Panc1 (cell line): ENCODE measurements around the gene MIA3. TPM values are rescaled to one million over a fixed set of nuclear protein-coding genes. Genes with fewer than 3 reads are reported as not detected.

Experiments
- ATAC-seq: fragments of 200-7000 bp; cut with Tn5 transposase; 2 replicates; pipeline ENCODE4 v1.9.1; 2020; ENCODE audit warnings: mild to moderate bottlenecking, moderate library complexity
- BruUV-seq: library from RNA; stranded (reverse); fragments of 400-500 nt; replicated peaks from 2 replicates; lab custom pipeline; 2021; lab: Mats Ljungman, UMichigan
- CTCF ChIA-PET: fragments of 300-600 bp; sonication (Branson Sonifier 250); formaldehyde crosslinking; loops from one replicate; lab custom pipeline; 2022; ENCODE audit warnings: antibody characterized with exemption; lab: Charles Lee
- POLR2A ChIA-PET: fragments of 300-600 bp; sonication (Branson Sonifier 250); formaldehyde crosslinking; loops from one replicate; lab custom pipeline; 2022; ENCODE audit warnings: antibody characterized with exemption; lab: Charles Lee
- DNase-seq: peaks from one replicate; pipeline ENCODE4 v3.0.0-alpha.2; 2010; ENCODE audit warnings: low read depth, low spot score
- H3K27ac ChIP-seq: 2 replicates; pipeline ENCODE4 v1.5.1; 2011; ENCODE audit warnings: mild to moderate bottlenecking, low read length, inconsistent platforms
- H3K27me3 ChIP-seq: fragments of 200-500 bp; sonication (Bioruptor generic); 2 replicates; pipeline ENCODE4 v1.6.0; 2014; ENCODE audit warnings: low read length, inconsistent platforms; ENCODE audit not compliant: control insufficient read depth, insufficient read depth
- H3K36me3 ChIP-seq: fragments of 200-500 bp; sonication (Bioruptor generic); 2 replicates; pipeline ENCODE4 v1.5.1; 2014; ENCODE audit warnings: inconsistent platforms, mild to moderate bottlenecking, low read length, moderate library complexity; ENCODE audit not compliant: control insufficient read depth, insufficient read depth
- H3K4me1 ChIP-seq: 2 replicates; pipeline ENCODE4 v1.5.1; 2011; ENCODE audit warnings: inconsistent platforms, mild to moderate bottlenecking, low read length, moderate library complexity; ENCODE audit not compliant: control insufficient read depth, insufficient read depth
- H3K4me3 ChIP-seq, 2 experiments: 2 replicates each; pipeline ENCODE4 v1.5.1; 2011 to 2012; ENCODE audit warnings: low read depth in 2 of 2, low read length in 2 of 2, mild to moderate bottlenecking in 2 of 2, inconsistent platforms in 1 of 2, moderate library complexity in 1 of 2
- H3K9me3 ChIP-seq: fragments of 200-500 bp; sonication (Bioruptor generic); 2 replicates; pipeline ENCODE4 v1.5.1; 2014; ENCODE audit warnings: low read depth, mild to moderate bottlenecking, inconsistent platforms, low read length, moderate library complexity; ENCODE audit not compliant: control insufficient read depth, insufficient read depth
- POLR2AphosphoS5 ChIP-seq: IDR thresholded peaks from 2 replicates; pipeline ENCODE4 v1.6.1; 2012; ENCODE audit warnings: mild to moderate bottlenecking, low read depth, low read length, moderate library complexity
- SIN3A ChIP-seq: IDR thresholded peaks from 2 replicates; pipeline ENCODE4 v1.6.1; 2012; ENCODE audit warnings: low read depth, mild to moderate bottlenecking, low read length, moderate library complexity, borderline replicate concordance; ENCODE audit not compliant: insufficient read depth
- TCF7L2 ChIP-seq: IDR thresholded peaks from 2 replicates; pipeline ENCODE4 v1.6.1; 2011; ENCODE audit warnings: mild to moderate bottlenecking, low read depth, low read length, inconsistent platforms
- in situ Hi-C: cut with HindIII; loops from 2 replicates; pipeline ENCODE4 v1.10.0; 2016; ENCODE audit warnings: low sequenced_read_pairs, low pct_unique_long_range_greater_than_20kb
- intact Hi-C: fragments of 100-400 bp; cut with micrococcal nuclease; formaldehyde crosslinking; loops from one replicate; pipeline ENCODE4 v1.10.0; 2022; ENCODE audit not compliant: unreplicated experiment
- total RNA-seq: library from RNA; stranded (reverse); gene quantifications from one replicate; pipeline ENCODE4 v1.2.1, GENCODE V29; 2021; ENCODE audit not compliant: unreplicated experiment
- TF ChIP-seq, protein P1 (sequence below): fragments of 450-650 bp; IDR thresholded peaks from 2 replicates; pipeline ENCODE4 v1.5.1; 2017; ENCODE audit warnings: mild to moderate bottlenecking
- TF ChIP-seq, protein P2 (sequence below), 2 experiments: IDR thresholded peaks; 2 replicates each; pipeline ENCODE4 v1.6.1; 2011 to 2012; ENCODE audit warnings: low read depth in 2 of 2, control low read depth in 1 of 2, low read length in 1 of 2, mild to moderate bottlenecking in 1 of 2, moderate library complexity in 1 of 2; ENCODE audit not compliant: insufficient read depth in 1 of 2

Gene MIA3
- total RNA-seq, 1 experiment from 2014 or later, result 53.5 TPM

DNA sequence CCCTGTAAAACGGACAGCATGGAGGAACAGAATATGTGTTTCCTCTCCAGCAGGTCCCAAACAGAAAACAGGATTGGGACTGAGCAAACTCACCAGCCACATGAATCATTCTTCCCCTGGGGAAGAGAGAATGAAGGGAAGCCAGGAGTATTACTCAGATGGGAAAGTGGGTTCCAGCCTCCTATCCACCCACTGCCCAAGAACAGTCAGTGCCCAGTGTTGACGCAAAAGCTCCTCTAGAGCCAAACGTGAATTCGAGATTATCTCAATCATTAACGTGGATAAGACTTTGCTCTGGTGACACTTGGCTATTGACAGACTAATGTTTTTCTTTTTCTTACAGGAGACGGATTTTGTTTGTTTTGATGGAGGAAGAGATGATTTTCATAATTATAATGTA is 9.3 kb downstream of the MIA3 start:
- Histone ChIP-seq H3K4me1 (no peaks in the 10 kb centered on the region), H3K4me3 (no peak overlapping the region), H3K27me3 (no peaks in the 10 kb centered on the region), H3K9me3 (no peaks in the 10 kb centered on the region), H3K27ac (no peak overlapping the region), H3K36me3 (peaks cover 5% of the 10 kb centered on the region; the same call in 1 of the 2 replicates)
- ChIA-PET POLR2A (no interaction called here), CTCF (no interaction called here)
- ATAC-seq, result no peak
- in situ Hi-C loops (no loop called here), intact Hi-C loops (no loop called here)
- no peak for DNase-seq
- BruUV-seq, result no TSS peak
- TF ChIP-seq TCF7L2, result no peak
- TF ChIP-seq, protein P1, sequence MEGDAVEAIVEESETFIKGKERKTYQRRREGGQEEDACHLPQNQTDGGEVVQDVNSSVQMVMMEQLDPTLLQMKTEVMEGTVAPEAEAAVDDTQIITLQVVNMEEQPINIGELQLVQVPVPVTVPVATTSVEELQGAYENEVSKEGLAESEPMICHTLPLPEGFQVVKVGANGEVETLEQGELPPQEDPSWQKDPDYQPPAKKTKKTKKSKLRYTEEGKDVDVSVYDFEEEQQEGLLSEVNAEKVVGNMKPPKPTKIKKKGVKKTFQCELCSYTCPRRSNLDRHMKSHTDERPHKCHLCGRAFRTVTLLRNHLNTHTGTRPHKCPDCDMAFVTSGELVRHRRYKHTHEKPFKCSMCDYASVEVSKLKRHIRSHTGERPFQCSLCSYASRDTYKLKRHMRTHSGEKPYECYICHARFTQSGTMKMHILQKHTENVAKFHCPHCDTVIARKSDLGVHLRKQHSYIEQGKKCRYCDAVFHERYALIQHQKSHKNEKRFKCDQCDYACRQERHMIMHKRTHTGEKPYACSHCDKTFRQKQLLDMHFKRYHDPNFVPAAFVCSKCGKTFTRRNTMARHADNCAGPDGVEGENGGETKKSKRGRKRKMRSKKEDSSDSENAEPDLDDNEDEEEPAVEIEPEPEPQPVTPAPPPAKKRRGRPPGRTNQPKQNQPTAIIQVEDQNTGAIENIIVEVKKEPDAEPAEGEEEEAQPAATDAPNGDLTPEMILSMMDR, result no peak

DNA sequence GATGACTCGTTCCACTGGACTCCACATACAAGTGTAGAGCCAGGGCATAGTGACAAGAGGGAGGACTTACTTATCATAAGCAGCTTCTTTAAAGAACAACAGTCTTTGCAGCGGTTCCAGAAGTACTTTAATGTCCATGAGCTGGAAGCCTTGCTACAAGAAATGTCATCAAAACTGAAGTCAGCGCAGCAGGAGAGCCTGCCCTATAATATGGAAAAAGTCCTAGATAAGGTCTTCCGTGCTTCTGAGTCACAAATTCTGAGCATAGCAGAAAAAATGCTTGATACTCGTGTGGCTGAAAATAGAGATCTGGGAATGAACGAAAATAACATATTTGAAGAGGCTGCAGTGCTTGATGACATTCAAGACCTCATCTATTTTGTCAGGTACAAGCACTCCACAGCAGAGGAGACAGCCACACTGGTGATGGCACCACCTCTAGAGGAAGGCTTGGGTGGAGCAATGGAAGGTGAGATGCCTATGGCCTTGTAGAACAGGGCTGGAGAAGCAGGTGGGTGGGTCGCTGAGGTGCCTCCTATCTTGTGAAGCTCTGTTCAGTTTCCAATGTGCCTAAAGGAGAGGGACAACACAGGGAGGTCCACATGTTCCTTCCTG is 12.1 kb downstream of the MIA3 start:
- in situ Hi-C loops (no loop called here), intact Hi-C loops (no loop called here)
- DNase-seq (no peak), ATAC-seq (no peak)
- ChIA-PET CTCF (no interaction called here), POLR2A (no interaction called here)
- no peaks in the 10 kb centered on the region for H3K9me3 ChIP-seq
- H3K27ac ChIP-seq, result no peak overlapping the region
- no peak overlapping the region for H3K4me3 ChIP-seq
- BruUV-seq, result no TSS peak
- peaks cover 5% of the 10 kb centered on the region; the same call in 1 of the 2 replicates for H3K36me3 ChIP-seq
- TF ChIP-seq, protein P1, result no peak
- TF ChIP-seq TCF7L2, result no peak
- no peak for TF ChIP-seq SIN3A
- TF ChIP-seq, protein P2, sequence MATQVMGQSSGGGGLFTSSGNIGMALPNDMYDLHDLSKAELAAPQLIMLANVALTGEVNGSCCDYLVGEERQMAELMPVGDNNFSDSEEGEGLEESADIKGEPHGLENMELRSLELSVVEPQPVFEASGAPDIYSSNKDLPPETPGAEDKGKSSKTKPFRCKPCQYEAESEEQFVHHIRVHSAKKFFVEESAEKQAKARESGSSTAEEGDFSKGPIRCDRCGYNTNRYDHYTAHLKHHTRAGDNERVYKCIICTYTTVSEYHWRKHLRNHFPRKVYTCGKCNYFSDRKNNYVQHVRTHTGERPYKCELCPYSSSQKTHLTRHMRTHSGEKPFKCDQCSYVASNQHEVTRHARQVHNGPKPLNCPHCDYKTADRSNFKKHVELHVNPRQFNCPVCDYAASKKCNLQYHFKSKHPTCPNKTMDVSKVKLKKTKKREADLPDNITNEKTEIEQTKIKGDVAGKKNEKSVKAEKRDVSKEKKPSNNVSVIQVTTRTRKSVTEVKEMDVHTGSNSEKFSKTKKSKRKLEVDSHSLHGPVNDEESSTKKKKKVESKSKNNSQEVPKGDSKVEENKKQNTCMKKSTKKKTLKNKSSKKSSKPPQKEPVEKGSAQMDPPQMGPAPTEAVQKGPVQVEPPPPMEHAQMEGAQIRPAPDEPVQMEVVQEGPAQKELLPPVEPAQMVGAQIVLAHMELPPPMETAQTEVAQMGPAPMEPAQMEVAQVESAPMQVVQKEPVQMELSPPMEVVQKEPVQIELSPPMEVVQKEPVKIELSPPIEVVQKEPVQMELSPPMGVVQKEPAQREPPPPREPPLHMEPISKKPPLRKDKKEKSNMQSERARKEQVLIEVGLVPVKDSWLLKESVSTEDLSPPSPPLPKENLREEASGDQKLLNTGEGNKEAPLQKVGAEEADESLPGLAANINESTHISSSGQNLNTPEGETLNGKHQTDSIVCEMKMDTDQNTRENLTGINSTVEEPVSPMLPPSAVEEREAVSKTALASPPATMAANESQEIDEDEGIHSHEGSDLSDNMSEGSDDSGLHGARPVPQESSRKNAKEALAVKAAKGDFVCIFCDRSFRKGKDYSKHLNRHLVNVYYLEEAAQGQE (IDR thresholded peaks at IDR 0.05; ENCODE audit: insufficient read depth in 1 of 2, low read depth in 2 of 2, low read length in 1 of 2), result no peak
- TF ChIP-seq POLR2AphosphoS5, result no peak
- no peaks in the 10 kb centered on the region for H3K27me3 ChIP-seq
- H3K4me1 ChIP-seq, result no peaks in the 10 kb centered on the region
